KMS-11 (cell line): ENCODE measurements around the gene SDHB.

Experiments used
- H2AFZ ChIP-seq: fragments of 200-600 bp; sonication (generic); 2 replicates; pipeline ENCODE4 v1.6.1; 2016; ENCODE audit warnings: antibody characterized with exemption, mixed run types, low read depth
- H3K27ac ChIP-seq: fragments of 200-600 bp; sonication (generic); 2 replicates; pipeline ENCODE4 v1.6.1; 2016; ENCODE audit warnings: mild to moderate bottlenecking, mixed run types
- H3K27me3 ChIP-seq: fragments of 200-600 bp; sonication (generic); 2 replicates; pipeline ENCODE4 v1.6.1; 2017; ENCODE audit warnings: mild to moderate bottlenecking, low read depth, mixed run types, moderate library complexity; ENCODE audit not compliant: insufficient read depth
- H3K36me3 ChIP-seq: fragments of 200-600 bp; sonication (generic); 2 replicates; pipeline ENCODE4 v1.6.1; 2017; ENCODE audit warnings: mild to moderate bottlenecking, mixed run types; ENCODE audit not compliant: insufficient read depth
- H3K4me1 ChIP-seq: fragments of 200-600 bp; sonication (generic); 2 replicates; pipeline ENCODE4 v1.6.1; 2016; ENCODE audit warnings: mild to moderate bottlenecking, low read depth, mixed run types; ENCODE audit not compliant: poor library complexity, severe bottlenecking
- H3K4me2 ChIP-seq: fragments of 200-600 bp; sonication (generic); 2 replicates; pipeline ENCODE4 v1.7.0; 2016; ENCODE audit warnings: mild to moderate bottlenecking, mixed run types
- H3K4me3 ChIP-seq: fragments of 200-600 bp; sonication (generic); IDR thresholded peaks from 2 replicates; pipeline ENCODE4 v1.6.1; 2017; ENCODE audit warnings: low read depth, low read length, mixed read lengths; ENCODE audit not compliant: insufficient read depth
- H3K79me2 ChIP-seq: fragments of 200-600 bp; sonication (generic); 2 replicates; pipeline ENCODE4 v1.6.1; 2016; ENCODE audit warnings: low read depth, mixed run types; ENCODE audit not compliant: insufficient read depth
- H3K9ac ChIP-seq: fragments of 200-600 bp; sonication (generic); 2 replicates; pipeline ENCODE4 v1.6.1; 2016; ENCODE audit warnings: mild to moderate bottlenecking, mixed run types
- H4K20me1 ChIP-seq: fragments of 200-600 bp; sonication (generic); 2 replicates; pipeline ENCODE4 v1.6.1; 2016; ENCODE audit warnings: mild to moderate bottlenecking, mixed run types; ENCODE audit not compliant: insufficient read depth
- TF ChIP-seq, protein P1 (sequence below): fragments of 200-600 bp; sonication (generic); conservative IDR thresholded peaks from 2 replicates; pipeline ENCODE4 v1.6.1; 2017; ENCODE audit warnings: low read depth, mild to moderate bottlenecking, antibody characterized with exemption, low read length, moderate library complexity, mixed read lengths

SDHB gene

DNA sequence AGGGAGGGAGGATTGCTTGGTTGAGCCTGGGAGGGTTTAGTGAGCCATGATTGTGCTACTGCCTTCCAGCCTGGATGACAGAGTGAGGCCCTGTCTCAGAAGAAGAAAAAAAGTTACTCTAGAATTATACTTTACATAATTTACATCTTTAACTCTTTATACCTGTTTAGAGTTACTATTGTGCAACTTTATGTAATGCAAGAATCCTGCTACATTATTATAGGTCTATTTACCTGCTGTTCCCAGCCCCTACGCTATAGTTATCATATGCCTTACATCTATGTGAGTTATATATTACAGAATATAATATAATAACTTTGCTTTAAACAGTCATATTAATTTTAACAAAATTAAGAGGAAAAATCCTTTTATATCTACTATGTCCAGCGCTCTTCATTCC, 14.3 kb downstream of the SDHB start:
- Histone ChIP-seq H3K27me3 (no peaks in the 10 kb centered on the region), H3K4me1 (peaks cover 28% of the 10 kb centered on the region), H3K27ac (no peak overlapping the region), H4K20me1 (no peaks in the 10 kb centered on the region), H2AFZ (no peak overlapping the region), H3K4me2 (no peak overlapping the region), H3K9ac (no peak overlapping the region), H3K36me3 (0 out of 2 replicates have a peak, but pooled peaks cover 4% of the 10 kb centered on the region), H3K79me2 (peaks cover 10% of the 10 kb centered on the region), H3K4me3 (no peak overlapping the region)
- TF ChIP-seq, protein P1, sequence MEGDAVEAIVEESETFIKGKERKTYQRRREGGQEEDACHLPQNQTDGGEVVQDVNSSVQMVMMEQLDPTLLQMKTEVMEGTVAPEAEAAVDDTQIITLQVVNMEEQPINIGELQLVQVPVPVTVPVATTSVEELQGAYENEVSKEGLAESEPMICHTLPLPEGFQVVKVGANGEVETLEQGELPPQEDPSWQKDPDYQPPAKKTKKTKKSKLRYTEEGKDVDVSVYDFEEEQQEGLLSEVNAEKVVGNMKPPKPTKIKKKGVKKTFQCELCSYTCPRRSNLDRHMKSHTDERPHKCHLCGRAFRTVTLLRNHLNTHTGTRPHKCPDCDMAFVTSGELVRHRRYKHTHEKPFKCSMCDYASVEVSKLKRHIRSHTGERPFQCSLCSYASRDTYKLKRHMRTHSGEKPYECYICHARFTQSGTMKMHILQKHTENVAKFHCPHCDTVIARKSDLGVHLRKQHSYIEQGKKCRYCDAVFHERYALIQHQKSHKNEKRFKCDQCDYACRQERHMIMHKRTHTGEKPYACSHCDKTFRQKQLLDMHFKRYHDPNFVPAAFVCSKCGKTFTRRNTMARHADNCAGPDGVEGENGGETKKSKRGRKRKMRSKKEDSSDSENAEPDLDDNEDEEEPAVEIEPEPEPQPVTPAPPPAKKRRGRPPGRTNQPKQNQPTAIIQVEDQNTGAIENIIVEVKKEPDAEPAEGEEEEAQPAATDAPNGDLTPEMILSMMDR, result no peak

DNA sequence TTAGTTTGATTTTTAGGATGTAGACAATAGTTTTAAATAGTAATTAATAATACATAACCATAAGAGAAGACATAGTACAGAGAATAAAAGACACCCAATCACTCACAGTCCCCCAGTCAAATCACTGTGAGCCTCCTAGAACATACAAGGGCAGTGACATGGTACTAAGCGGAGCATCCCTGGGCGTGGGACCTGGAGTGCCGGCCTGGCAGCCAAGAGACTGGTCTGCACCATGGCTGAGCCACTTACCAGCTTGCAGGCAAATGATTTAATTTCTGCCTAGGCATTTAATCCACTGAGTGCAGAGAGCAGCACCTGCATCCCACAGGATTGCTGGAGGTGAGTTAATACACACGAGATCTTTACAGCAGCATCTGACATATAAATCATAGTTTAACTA, 20.4 kb downstream of the SDHB start:
- Histone ChIP-seq H3K4me2 (no peak overlapping the region), H4K20me1 (no peaks in the 10 kb centered on the region), H3K27me3 (no peaks in the 10 kb centered on the region), H3K79me2 (peaks cover 12% of the 10 kb centered on the region), H3K36me3 (no peaks in the 10 kb centered on the region), H3K27ac (no peak overlapping the region), H3K4me3 (no peak overlapping the region), H3K4me1 (peaks cover 48% of the 10 kb centered on the region), H3K9ac (no peak overlapping the region), H2AFZ (no peak overlapping the region)
- TF ChIP-seq, protein P1, result no peak

DNA sequence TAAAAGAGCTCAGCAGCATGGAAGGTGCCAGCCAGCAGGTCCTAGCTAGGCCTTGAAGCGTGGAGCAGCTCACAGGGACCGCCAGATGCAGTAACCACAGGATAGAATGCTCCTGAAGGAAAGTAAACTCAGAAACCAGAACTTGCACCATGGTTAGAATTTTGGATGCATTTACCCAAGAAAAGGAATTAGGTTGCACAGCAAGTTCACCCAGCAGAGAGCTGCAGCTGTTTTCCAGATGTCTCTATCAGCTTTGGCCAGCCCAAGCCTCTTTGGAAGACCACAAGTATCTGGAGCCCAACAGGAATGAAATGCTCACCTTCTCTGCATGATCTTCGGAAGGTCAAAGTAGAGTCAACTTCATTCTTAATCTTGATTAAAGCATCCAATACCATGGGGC, 21.1 kb downstream of the SDHB start:
- Histone ChIP-seq H3K4me3 (no peak overlapping the region), H3K79me2 (peaks cover 12% of the 10 kb centered on the region), H3K27ac (no peak overlapping the region), H3K27me3 (no peaks in the 10 kb centered on the region), H2AFZ (no peak overlapping the region), H3K4me1 (peaks cover 55% of the 10 kb centered on the region), H4K20me1 (no peaks in the 10 kb centered on the region), H3K36me3 (no peaks in the 10 kb centered on the region), H3K4me2 (no peak overlapping the region), H3K9ac (no peak overlapping the region)
- TF ChIP-seq, protein P1, result no peak

DNA sequence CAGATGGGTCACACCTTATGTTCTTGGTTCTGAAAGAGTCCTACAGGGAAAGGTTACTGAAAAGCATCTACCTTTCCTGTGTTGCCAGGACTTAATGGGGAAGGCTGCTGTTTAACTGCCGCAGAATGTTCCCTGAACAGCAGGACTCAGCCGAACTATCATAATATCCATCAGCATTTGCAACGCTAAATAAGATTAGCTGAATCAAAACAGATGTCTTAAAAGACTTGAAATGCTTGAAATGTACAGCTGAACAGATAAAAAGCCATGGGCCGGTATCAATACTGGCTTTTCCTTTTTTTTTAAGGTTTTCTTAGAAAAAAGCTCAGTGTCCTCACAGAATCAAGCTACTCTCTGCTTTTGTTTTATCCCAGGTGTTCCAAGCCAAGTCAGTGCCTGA, 22.4 kb downstream of the SDHB start:
- no peaks in the 10 kb centered on the region for H3K27me3 ChIP-seq
- H4K20me1 ChIP-seq, result no peaks in the 10 kb centered on the region
- TF ChIP-seq, protein P1, result no peak
- H3K79me2 ChIP-seq, result peaks cover 12% of the 10 kb centered on the region
- H3K36me3 ChIP-seq, result no peaks in the 10 kb centered on the region
- H2AFZ ChIP-seq, result no peak overlapping the region
- peak overlapping the region; percentile 71; the same call in 1 of the 2 replicates for H3K4me2 ChIP-seq
- H3K4me3 ChIP-seq, result no peak overlapping the region
- H3K9ac ChIP-seq, result no peak overlapping the region
- no peak overlapping the region for H3K27ac ChIP-seq
- H3K4me1 ChIP-seq, result peaks cover 55% of the 10 kb centered on the region
